LNCaP clone FGC (cell line): ENCODE measurements around the gene ULK3.

Experiments used
- DNase-seq: peaks from one replicate; pipeline ENCODE4 v3.0.0-alpha.2; 2011; ENCODE audit warnings: low read depth
- H3K4me3 ChIP-seq: 2 replicates; pipeline ENCODE4 v1.5.1; 2011; ENCODE audit warnings: mild to moderate bottlenecking, low read depth, low read length, control low read depth
- TF ChIP-seq, protein P1 (sequence below): IDR thresholded peaks from 2 replicates; pipeline ENCODE4 v1.5.1; 2012; ENCODE audit warnings: mild to moderate bottlenecking; ENCODE audit not compliant: control insufficient read depth, insufficient read depth; ENCODE audit errors: extremely low read depth

ULK3 gene

GRCh38 chr15:74842581-74843444 lies at the start of gene ULK3:
TSS of gene ULK3 (minus strand) at chr15:74843156. CDS start at chr15:74843105, 51 bp downstream.
- peak; percentile 91 for DNase-seq
- peak within 1 kb of the TSS; percentile 82 for H3K4me3 ChIP-seq
- TF ChIP-seq, protein P1, sequence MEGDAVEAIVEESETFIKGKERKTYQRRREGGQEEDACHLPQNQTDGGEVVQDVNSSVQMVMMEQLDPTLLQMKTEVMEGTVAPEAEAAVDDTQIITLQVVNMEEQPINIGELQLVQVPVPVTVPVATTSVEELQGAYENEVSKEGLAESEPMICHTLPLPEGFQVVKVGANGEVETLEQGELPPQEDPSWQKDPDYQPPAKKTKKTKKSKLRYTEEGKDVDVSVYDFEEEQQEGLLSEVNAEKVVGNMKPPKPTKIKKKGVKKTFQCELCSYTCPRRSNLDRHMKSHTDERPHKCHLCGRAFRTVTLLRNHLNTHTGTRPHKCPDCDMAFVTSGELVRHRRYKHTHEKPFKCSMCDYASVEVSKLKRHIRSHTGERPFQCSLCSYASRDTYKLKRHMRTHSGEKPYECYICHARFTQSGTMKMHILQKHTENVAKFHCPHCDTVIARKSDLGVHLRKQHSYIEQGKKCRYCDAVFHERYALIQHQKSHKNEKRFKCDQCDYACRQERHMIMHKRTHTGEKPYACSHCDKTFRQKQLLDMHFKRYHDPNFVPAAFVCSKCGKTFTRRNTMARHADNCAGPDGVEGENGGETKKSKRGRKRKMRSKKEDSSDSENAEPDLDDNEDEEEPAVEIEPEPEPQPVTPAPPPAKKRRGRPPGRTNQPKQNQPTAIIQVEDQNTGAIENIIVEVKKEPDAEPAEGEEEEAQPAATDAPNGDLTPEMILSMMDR: peak; percentile 81

DNA sequence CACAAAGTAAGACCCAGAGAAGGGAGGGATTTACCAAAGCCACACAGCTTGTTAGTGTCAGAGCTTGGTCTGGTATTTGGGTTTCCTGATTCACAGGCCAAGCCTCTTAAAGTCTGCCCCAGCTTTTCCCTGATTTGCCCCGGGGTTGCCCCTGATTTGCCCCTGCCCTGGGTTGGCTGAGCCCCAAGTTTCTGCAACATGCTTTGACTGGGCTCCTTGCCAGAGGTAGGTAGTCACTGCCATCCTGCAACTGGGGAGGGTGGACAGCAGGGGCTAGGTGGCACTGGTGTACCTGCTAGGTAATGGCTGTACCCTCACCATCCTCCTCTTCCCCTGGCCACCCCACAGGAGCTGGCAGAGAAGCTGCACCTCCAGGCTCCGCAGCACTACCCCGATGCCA lies 49.4 kb upstream of the ULK3 start:
- DNase-seq: no peak
- TF ChIP-seq, protein P1: no peak

GRCh38 chr15:74891469-74891868 lies 48.5 kb upstream of the ULK3 start:
- TF ChIP-seq, protein P1: no peak
- H3K4me3 ChIP-seq: no peak overlapping the region
- DNase-seq: no peak

More for the DNA sequence above, 49.4 kb upstream of the ULK3 start:
- H3K4me3 ChIP-seq: no peak overlapping the region

DNA sequence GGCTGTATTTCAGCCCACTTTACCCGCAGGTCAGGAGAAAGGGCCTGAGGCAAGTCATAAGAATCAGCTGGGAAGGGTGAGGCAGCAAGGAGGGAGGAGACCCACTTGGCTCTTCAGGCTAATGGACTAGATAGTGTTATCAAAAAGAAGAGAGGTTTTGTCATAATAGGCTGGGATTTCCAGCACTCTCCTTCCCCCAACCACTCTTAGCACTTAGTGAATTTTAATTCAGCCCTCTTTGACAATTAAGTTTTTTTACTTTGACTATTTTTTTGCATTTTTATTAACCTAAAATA lies 47.7 kb upstream of the ULK3 start:
- H3K4me3 ChIP-seq: peak overlapping the region; percentile 99
- no peak for DNase-seq
- TF ChIP-seq, protein P1: no peak

GRCh38 chr15:74889883-74890664 lies 47.1 kb upstream of the ULK3 start, which contains the start of gene MPI:
TSS of gene MPI (plus strand) at chr15:74890042. CDS start at chr15:74890074, 32 bp downstream.
- TF ChIP-seq, protein P1: no peak
- H3K4me3 ChIP-seq: peak within 1 kb of the TSS; percentile 99
- DNase-seq: no peak

- DNase-seq: no peak
- peak overlapping the region; percentile 99 for H3K4me3 ChIP-seq
- TF ChIP-seq, protein P1: no peak
Observed at GRCh38 chr15:74889390-74889882, 46.5 kb upstream of the ULK3 start.
